Astrocyte of the spinal cord (primary cell): Measurements from ENCODE around the gene ZNF70.

ENCODE experiments used
- DNase-seq: peaks from one replicate; pipeline ENCODE4 v3.0.0; 2011; ENCODE audit warnings: low read depth, low spot score
- H3K4me3 ChIP-seq: 2 replicates; pipeline ENCODE4 v1.5.1; 2011; ENCODE audit warnings: low read depth, mild to moderate bottlenecking, low read length, moderate library complexity
- CTCF ChIP-seq: IDR thresholded peaks from 2 replicates; pipeline ENCODE4 v1.5.1; 2012; ENCODE audit warnings: low read depth, mild to moderate bottlenecking, low read length, inconsistent platforms
- in situ Hi-C: cut with HindIII; loops from 2 replicates; pipeline ENCODE4 v1.10.0; 2017; ENCODE audit warnings: low sequenced_read_pairs

ZNF70 gene

DNA sequence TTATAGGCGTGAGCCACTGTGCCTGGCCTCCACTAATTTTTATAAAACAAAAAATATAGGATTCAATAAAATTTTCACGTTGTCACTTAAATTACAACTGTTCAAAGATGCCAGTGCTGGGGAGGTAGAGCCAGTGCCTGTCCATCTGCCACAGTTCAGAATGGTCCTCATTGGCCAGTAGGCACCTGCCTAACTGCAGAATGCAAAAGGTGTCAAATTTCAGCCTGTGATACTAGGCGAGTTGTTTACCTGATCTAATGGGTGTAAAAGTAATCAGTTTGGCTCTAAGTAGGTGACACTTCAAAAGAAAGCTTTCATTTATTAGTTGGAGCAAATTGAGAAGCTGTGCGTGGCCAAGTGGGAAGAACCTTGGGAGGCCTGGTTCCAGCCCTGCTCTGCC lies 38.2 kb upstream of the ZNF70 start:
- TF ChIP-seq CTCF = no peak
- in situ Hi-C loops = no loop called here
- no peak overlapping the region for H3K4me3 ChIP-seq
- no peak for DNase-seq

DNA sequence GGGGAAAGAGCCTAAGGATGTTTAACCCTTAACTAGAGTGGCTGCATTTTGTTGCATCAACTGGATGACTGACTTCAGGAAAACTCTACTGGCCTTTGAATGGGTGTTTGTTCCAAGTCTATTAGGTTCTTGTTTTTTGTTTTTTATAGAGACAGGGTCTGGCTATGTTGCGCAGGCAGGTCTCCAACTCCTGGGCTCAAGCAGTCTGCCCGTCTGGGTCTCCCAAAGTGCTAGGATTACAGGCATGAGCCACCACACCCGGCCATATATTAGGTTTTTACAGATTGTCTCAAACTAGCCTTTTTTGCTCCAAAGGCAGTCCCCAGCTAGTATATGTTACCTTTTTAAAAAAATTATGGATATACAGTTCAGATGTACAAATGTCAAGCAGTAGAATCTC lies 37.0 kb upstream of the ZNF70 start:
- in situ Hi-C loops = no loop called here
- no peak for DNase-seq
- TF ChIP-seq CTCF = no peak
- H3K4me3 ChIP-seq = peak overlapping the region; percentile 75

- in situ Hi-C loops = no loop called here
- no peak for TF ChIP-seq CTCF
- peak overlapping the region; percentile 75 for H3K4me3 ChIP-seq
- no peak for DNase-seq
These were observed 36.6 kb upstream of the ZNF70 start for GRCh38 chr22:23787600-23787896.

DNA sequence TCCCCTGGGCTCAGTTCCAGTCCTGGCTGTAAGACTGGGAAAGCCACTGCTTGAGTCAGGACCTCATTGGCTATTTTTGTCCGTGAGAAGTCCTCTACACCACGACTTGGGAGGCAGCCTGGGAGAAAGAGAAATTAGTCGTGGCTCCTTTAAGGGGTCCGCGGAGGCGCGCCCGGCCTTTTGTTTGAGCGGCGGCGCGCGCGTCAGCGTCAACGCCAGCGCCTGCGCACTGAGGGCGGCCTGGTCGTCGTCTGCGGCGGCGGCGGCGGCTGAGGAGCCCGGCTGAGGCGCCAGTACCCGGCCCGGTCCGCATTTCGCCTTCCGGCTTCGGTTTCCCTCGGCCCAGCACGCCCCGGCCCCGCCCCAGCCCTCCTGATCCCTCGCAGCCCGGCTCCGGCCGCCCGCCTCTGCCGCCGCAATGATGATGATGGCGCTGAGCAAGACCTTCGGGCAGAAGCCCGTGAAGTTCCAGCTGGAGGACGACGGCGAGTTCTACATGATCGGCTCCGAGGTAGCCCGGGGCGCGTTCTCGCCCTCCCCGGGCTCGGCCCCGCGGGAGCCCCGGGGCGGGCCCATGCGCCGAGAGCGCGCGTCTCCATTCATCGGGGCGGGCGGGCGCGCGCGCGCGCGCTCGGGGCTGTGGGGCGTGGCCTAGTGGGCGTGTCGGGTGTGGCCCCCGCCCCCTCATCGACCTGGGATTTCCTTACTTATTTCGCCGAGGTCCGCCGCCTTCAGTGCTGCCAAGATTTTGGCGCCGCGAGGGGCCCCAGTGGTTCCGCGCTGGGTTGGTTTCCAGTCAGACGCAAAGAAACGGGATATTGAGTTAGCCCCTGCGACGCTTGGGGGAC lies 36.1 kb upstream of the ZNF70 start, which contains the start of gene SMARCB1:
TSS of gene SMARCB1 (plus strand) at position 215 of the 848 bp plus-strand sequence. CDS start at position 419, 204 bp downstream.
- peak within 1 kb of the TSS; percentile 75 for H3K4me3 ChIP-seq
- peak; percentile 89 for DNase-seq
- in situ Hi-C loops = no loop called here
- TF ChIP-seq CTCF = no peak

GRCh38 chr22:23786261-23786710 lies 35.4 kb upstream of the ZNF70 start:
- TF ChIP-seq CTCF = no peak
- no peak for DNase-seq
- H3K4me3 ChIP-seq = peak overlapping the region; percentile 75
- in situ Hi-C loops = no loop called here

- TF ChIP-seq CTCF = no peak
- peak; percentile 54 for DNase-seq
- H3K4me3 ChIP-seq = no peak overlapping the region
- in situ Hi-C loops = no loop called here
These were observed 33.4 kb upstream of the ZNF70 start for GRCh38 chr22:23784215-23784732.
